DND-41 (cell line): ENCODE results near the gene BMERB1.
"Not testable (repeated sequence)": the region's sequence is repeated elsewhere in the genome, so short reads cannot be mapped to it uniquely, and the experiment has no call there.

ENCODE experiments used
- ATAC-seq: fragments of 200-7000 bp; cut with Tn5 transposase; 3 replicates; pipeline ENCODE4 v1.9.1; 2021; ENCODE audit warnings: low read depth; ENCODE audit not compliant: insufficient read depth
- DNase-seq: peaks from one replicate; pipeline ENCODE4 v3.0.0-alpha.2; 2020
- H2AFZ ChIP-seq: 2 replicates; pipeline ENCODE4 v1.6.0; 2012; ENCODE audit warnings: low read depth, low read length
- H3K27ac ChIP-seq: 2 replicates; pipeline ENCODE4 v1.5.1; 2012; ENCODE audit warnings: low read length, inconsistent platforms
- H3K27me3 ChIP-seq: fragments of 200-600 bp; sonication (generic); 2 replicates; pipeline ENCODE4 v1.6.0; 2012; ENCODE audit warnings: low read length, mild to moderate bottlenecking, inconsistent platforms; ENCODE audit not compliant: insufficient read depth, poor library complexity
- H3K36me3 ChIP-seq: 2 replicates; pipeline ENCODE4 v1.5.1; 2012; ENCODE audit warnings: low read length, inconsistent platforms; ENCODE audit not compliant: insufficient read depth
- H3K4me1 ChIP-seq: 2 replicates; pipeline ENCODE4 v1.5.1; 2012; ENCODE audit warnings: mild to moderate bottlenecking, low read length; ENCODE audit not compliant: insufficient read depth
- H3K4me2 ChIP-seq: 2 replicates; pipeline ENCODE4 v1.6.0; 2012; ENCODE audit warnings: mild to moderate bottlenecking, moderate library complexity, low read length, inconsistent platforms; ENCODE audit not compliant: insufficient read depth
- H3K4me3 ChIP-seq, 2 experiments: fragments of 200-600 bp in 1 of 2; shearing (Covaris generic) in 1 of 2; 2 replicates each; pipeline ENCODE4 v1.5.1; 2012 to 2016; ENCODE audit warnings: inconsistent platforms in 2 of 2, low read length in 2 of 2, mild to moderate bottlenecking in 2 of 2, low read depth in 1 of 2, moderate library complexity in 1 of 2
- H3K79me2 ChIP-seq: 2 replicates; pipeline ENCODE4 v1.6.0; 2012; ENCODE audit warnings: low read length, inconsistent platforms; ENCODE audit not compliant: insufficient read depth
- H3K9ac ChIP-seq: 2 replicates; pipeline ENCODE4 v1.6.0; 2012; ENCODE audit warnings: low read depth, mild to moderate bottlenecking, inconsistent platforms, low read length, moderate library complexity
- H3K9me3 ChIP-seq: 2 replicates; pipeline ENCODE4 v1.5.1; 2012; ENCODE audit warnings: low read length, moderate library complexity, mild to moderate bottlenecking, inconsistent platforms; ENCODE audit not compliant: insufficient read depth, severe bottlenecking
- H4K20me1 ChIP-seq: 2 replicates; pipeline ENCODE4 v1.6.0; 2012; ENCODE audit warnings: low read length; ENCODE audit not compliant: insufficient read depth
- EZH2 ChIP-seq: IDR thresholded peaks from 3 replicates; pipeline ENCODE4 v1.6.1; 2012; ENCODE audit warnings: borderline replicate concordance, low read depth, mild to moderate bottlenecking, moderate library complexity, low read length, inconsistent platforms; ENCODE audit not compliant: severe bottlenecking
- TF ChIP-seq, protein P1 (sequence below): IDR thresholded peaks from 2 replicates; pipeline ENCODE4 v1.5.1; 2012; ENCODE audit warnings: borderline replicate concordance, low read length, moderate library complexity, mild to moderate bottlenecking; ENCODE audit not compliant: poor library complexity, severe bottlenecking; ENCODE audit errors: extremely low read depth

Gene BMERB1

DNA sequence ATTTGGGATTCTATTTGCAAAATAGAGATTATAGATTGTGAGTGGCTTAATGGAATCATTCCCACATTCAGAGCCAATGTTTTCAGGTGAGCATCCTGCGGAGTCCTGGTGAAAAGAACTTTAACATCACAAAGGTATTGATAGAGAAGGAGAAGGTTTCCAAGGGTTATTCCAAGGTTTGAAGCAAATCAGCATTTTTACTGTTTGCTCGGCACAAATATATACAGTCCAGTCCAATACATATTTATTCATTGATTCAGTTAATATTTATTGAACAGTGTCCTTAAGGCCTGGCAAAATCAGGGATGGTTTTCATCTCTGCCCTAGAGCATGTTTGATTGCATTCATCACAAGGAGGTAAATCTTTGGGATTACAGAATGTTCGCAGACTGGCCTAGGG, 32.4 kb upstream of the BMERB1 start:
- no peaks in the 10 kb centered on the region for H3K9me3 ChIP-seq
- H3K36me3 ChIP-seq, result no peaks in the 10 kb centered on the region
- no peak overlapping the region for H3K4me2 ChIP-seq
- H3K79me2 ChIP-seq, result no peaks in the 10 kb centered on the region
- H3K27ac ChIP-seq, result no peak overlapping the region
- ATAC-seq (no peak), DNase-seq (no peak)
- H3K4me1 ChIP-seq, result no peaks in the 10 kb centered on the region
- H3K9ac ChIP-seq, result no peak overlapping the region
- H4K20me1 ChIP-seq, result no peaks in the 10 kb centered on the region
- H3K27me3 ChIP-seq, result no peaks in the 10 kb centered on the region
- H3K4me3 ChIP-seq, result no peak overlapping the region
- TF ChIP-seq, protein P1, sequence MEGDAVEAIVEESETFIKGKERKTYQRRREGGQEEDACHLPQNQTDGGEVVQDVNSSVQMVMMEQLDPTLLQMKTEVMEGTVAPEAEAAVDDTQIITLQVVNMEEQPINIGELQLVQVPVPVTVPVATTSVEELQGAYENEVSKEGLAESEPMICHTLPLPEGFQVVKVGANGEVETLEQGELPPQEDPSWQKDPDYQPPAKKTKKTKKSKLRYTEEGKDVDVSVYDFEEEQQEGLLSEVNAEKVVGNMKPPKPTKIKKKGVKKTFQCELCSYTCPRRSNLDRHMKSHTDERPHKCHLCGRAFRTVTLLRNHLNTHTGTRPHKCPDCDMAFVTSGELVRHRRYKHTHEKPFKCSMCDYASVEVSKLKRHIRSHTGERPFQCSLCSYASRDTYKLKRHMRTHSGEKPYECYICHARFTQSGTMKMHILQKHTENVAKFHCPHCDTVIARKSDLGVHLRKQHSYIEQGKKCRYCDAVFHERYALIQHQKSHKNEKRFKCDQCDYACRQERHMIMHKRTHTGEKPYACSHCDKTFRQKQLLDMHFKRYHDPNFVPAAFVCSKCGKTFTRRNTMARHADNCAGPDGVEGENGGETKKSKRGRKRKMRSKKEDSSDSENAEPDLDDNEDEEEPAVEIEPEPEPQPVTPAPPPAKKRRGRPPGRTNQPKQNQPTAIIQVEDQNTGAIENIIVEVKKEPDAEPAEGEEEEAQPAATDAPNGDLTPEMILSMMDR, result no peak
- no peak for TF ChIP-seq EZH2
- H2AFZ ChIP-seq, result no peak overlapping the region

DNA sequence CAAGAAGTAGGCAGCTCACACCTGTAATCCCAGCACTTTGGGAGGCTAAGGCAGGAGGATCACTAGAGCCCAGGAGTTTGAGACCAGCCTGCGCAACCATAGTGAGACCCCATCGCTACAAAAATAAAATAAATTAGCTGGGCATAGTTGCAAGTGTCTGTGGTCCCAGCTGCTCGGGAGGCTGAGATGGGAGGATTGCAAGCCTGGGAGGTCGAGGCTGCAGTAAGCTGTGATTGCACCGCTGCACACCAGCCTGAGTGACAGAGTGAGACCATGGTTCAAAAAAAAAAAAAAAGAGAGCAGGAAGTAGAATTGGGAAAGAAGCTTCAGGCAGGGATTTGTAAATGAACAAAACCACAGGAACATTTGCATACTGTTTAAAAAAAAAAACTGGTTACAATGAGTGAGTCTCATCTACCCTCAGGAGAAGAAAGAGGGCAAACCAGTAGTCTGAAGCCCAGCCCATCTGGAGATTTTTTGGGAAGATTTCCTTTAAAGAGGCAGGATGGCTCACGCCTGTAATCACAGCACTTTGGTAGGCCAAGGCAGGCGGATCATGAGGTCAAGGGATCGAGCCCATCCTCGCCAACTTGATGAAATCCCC, 30.9 kb upstream of the BMERB1 start:
- H3K4me3 ChIP-seq, result no peak overlapping the region
- no peak for ATAC-seq
- H3K27me3 ChIP-seq, result no peaks in the 10 kb centered on the region
- H3K4me1 ChIP-seq, result no peaks in the 10 kb centered on the region
- no peak overlapping the region for H2AFZ ChIP-seq
- DNase-seq, result no peak
- H3K79me2 ChIP-seq, result no peaks in the 10 kb centered on the region
- no peak overlapping the region for H3K9ac ChIP-seq
- no peaks in the 10 kb centered on the region for H4K20me1 ChIP-seq
- H3K27ac ChIP-seq, result no peak overlapping the region
- no peaks in the 10 kb centered on the region for H3K9me3 ChIP-seq
- no peak overlapping the region for H3K4me2 ChIP-seq
- H3K36me3 ChIP-seq, result no peaks in the 10 kb centered on the region
- no peak for TF ChIP-seq EZH2
- TF ChIP-seq, protein P1, result no peak

DNA sequence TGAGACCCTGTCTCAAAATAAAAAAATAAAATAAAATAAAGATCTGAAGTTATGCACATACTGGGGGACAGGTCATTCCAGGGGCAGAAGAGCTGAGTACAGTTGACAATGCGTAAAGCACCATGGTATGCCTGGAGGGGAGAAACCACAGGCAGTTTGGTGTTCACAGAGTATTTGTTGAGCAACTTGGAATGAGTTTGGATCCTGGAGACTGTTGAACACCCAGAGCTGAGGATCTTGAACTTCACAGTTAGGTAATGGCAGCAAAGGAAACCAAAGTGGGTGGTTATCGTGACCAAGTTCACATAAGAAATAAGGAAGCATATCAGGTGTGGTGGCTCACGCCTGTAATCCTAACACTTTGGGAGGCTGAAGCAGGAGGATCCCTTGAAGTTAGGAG, 30.3 kb upstream of the BMERB1 start:
- ATAC-seq, H3K4me1 ChIP-seq, H3K79me2 ChIP-seq, H3K9me3 ChIP-seq, H3K4me3 ChIP-seq, H3K36me3 ChIP-seq, H3K9ac ChIP-seq, H3K27me3 ChIP-seq, DNase-seq, H2AFZ ChIP-seq, H3K4me2 ChIP-seq, H3K27ac ChIP-seq, H4K20me1 ChIP-seq: not testable (repeated sequence)

DNA sequence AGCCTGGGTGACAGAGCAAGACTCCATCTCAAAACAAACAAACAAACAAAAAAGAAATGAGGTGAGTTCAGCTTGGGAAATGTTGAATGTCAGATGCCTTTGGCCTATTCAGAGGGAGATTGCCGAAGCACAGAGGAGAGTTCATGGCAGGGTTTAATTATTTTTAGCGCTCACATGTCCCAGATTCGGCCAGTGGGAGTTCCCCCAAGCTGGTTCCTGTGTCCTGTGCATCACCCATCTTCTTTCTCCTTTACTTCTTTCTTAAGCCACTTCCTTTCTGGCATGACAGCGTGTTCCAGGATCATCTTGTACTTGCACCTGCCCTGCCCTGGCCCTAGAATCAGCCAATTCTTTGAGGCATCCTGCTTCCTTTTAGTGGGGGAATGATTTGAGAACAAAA, 29.6 kb upstream of the BMERB1 start:
- H3K9me3 ChIP-seq, result no peaks in the 10 kb centered on the region
- no peaks in the 10 kb centered on the region for H4K20me1 ChIP-seq
- H3K4me2 ChIP-seq, result no peak overlapping the region
- H2AFZ ChIP-seq, result no peak overlapping the region
- no peaks in the 10 kb centered on the region for H3K79me2 ChIP-seq
- DNase-seq, result no peak
- H3K36me3 ChIP-seq, result no peaks in the 10 kb centered on the region
- no peak overlapping the region for H3K27ac ChIP-seq
- H3K4me3 ChIP-seq, result no peak overlapping the region
- H3K4me1 ChIP-seq, result no peaks in the 10 kb centered on the region
- no peak for ATAC-seq
- H3K9ac ChIP-seq, result no peak overlapping the region
- no peaks in the 10 kb centered on the region for H3K27me3 ChIP-seq
- no peak for TF ChIP-seq EZH2
- TF ChIP-seq, protein P1, result no peak

DNA sequence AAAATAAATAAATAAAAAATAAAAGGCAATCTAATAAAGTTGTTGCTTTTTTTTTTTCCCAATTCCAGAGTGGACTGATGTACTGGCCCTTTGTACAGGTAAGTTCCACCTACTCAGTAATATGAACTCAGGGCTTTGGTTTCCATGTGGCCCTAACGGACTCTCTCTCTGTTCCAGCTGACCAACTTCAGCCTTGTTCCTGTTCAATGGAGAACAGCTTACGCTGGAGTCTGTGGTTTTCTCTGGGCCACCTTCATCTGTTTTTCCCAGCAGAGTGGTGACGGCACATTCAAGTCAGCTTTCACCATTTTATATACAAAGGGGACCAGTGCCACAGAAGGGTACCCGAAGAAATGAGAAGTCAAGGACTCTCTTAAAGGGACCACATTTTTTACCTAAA, 26.6 kb upstream of the BMERB1 start:
- not testable (repeated sequence) for H3K4me2 ChIP-seq, H3K9me3 ChIP-seq, H3K27ac ChIP-seq, H3K36me3 ChIP-seq, H4K20me1 ChIP-seq, H3K27me3 ChIP-seq, H3K9ac ChIP-seq, H3K4me1 ChIP-seq, H3K4me3 ChIP-seq, H2AFZ ChIP-seq, H3K79me2 ChIP-seq, ATAC-seq, DNase-seq

DNA sequence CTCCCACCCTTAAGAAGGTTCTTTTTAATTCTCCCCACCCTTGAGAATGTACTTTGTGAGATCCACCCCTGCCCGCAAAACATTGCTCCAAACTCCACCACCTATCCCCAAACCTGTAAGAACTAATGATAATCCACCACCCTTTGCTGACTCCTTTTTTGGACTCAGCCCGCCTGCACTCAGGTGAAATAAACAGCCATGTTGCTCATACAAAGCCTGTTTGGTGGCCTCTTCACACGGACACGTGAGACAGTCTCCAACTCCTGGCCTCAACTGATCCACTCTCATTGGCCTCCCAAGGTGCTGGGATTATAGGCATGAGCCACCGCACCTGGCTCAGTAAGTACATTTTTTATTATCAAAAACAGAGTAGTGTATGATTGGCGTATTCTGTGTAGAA, 24.9 kb upstream of the BMERB1 start:
- H3K27me3 ChIP-seq, H3K4me3 ChIP-seq, ATAC-seq, DNase-seq, H3K79me2 ChIP-seq, H4K20me1 ChIP-seq, H3K36me3 ChIP-seq, H3K4me2 ChIP-seq, H3K9me3 ChIP-seq, H3K27ac ChIP-seq, H2AFZ ChIP-seq, H3K4me1 ChIP-seq, H3K9ac ChIP-seq: not testable (repeated sequence)
